Activated T-cell treated with anti-CD3 and anti-CD28 coated beads, Interleukin-2, amount 50 U/mL, for 24 hours (primary cell): ENCODE data around the gene TMEM132D.
"Not testable (repeated sequence)": the region's sequence is repeated elsewhere in the genome, so short reads cannot be mapped to it uniquely, and the experiment has no call there.

Experiments
- DNase-seq: peaks from one replicate; pipeline ENCODE4 v3.0.0-alpha.2; 2020
- H3K27ac Mint-ChIP-seq: 2 replicates; pipeline ENCODE4 v1.8.0; 2020; ENCODE audit warnings: mild to moderate bottlenecking, mixed read lengths
- H3K27me3 Mint-ChIP-seq: 2 replicates; pipeline ENCODE4 v1.8.0; 2020; ENCODE audit warnings: mixed read lengths
- H3K36me3 Mint-ChIP-seq: 2 replicates; pipeline ENCODE4 v1.8.0; 2020; ENCODE audit warnings: low read depth, mixed read lengths
- H3K4me1 Mint-ChIP-seq: 2 replicates; pipeline ENCODE4 v1.8.0; 2020; ENCODE audit warnings: low read depth, mixed read lengths
- H3K4me3 Mint-ChIP-seq: 2 replicates; pipeline ENCODE4 v1.8.0; 2020; ENCODE audit warnings: mild to moderate bottlenecking, moderate library complexity, mixed read lengths
- H3K9me3 Mint-ChIP-seq: 2 replicates; pipeline ENCODE4 v1.8.0; 2020; ENCODE audit warnings: mixed read lengths

TMEM132D gene

GRCh38 chr12:129559776-129560175, 344.0 kb downstream of the TMEM132D start:
- Mint-ChIP-seq H3K4me3 (no peak overlapping the region), H3K27me3 (no peaks in the 10 kb centered on the region), H3K36me3 (no peaks in the 10 kb centered on the region), H3K4me1 (peaks cover 1% of the 10 kb centered on the region), H3K27ac (no peak overlapping the region), H3K9me3 (peaks cover 4% of the 10 kb centered on the region)
- DNase-seq: no peak

- Mint-ChIP-seq H3K4me3 (no peak overlapping the region), H3K4me1 (no peaks in the 10 kb centered on the region), H3K27me3 (no peaks in the 10 kb centered on the region), H3K36me3 (no peaks in the 10 kb centered on the region), H3K27ac (no peak overlapping the region), H3K9me3 (peaks cover 4% of the 10 kb centered on the region)
- no peak for DNase-seq
Measured at GRCh38 chr12:129558036-129558435, 345.8 kb downstream of the TMEM132D start.

DNA sequence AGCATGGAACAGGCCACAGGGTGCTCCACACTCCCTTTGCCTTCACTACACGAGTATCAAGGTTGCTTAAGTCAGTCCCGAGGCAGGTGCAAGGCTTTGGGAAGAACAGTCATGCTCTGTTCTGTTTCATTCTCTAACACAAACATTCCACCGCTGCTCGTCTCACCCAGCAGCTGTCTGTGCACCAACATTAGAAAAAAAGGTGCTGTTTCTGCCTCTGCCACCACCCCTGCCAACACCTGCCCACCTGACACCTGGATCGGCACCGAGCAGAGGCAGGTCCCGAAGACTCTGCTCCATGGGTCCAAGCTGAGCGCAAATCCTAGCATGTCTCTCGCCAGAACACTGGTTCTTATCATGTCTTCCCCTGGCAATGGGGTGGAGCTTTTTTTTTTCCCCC, 347.7 kb downstream of the TMEM132D start:
- H3K27me3 Mint-ChIP-seq: no peaks in the 10 kb centered on the region
- no peak overlapping the region for H3K4me3 Mint-ChIP-seq
- no peak for DNase-seq
- no peak overlapping the region for H3K27ac Mint-ChIP-seq
- H3K4me1 Mint-ChIP-seq: no peaks in the 10 kb centered on the region
- no peaks in the 10 kb centered on the region for H3K36me3 Mint-ChIP-seq
- H3K9me3 Mint-ChIP-seq: peaks cover 8% of the 10 kb centered on the region

DNA sequence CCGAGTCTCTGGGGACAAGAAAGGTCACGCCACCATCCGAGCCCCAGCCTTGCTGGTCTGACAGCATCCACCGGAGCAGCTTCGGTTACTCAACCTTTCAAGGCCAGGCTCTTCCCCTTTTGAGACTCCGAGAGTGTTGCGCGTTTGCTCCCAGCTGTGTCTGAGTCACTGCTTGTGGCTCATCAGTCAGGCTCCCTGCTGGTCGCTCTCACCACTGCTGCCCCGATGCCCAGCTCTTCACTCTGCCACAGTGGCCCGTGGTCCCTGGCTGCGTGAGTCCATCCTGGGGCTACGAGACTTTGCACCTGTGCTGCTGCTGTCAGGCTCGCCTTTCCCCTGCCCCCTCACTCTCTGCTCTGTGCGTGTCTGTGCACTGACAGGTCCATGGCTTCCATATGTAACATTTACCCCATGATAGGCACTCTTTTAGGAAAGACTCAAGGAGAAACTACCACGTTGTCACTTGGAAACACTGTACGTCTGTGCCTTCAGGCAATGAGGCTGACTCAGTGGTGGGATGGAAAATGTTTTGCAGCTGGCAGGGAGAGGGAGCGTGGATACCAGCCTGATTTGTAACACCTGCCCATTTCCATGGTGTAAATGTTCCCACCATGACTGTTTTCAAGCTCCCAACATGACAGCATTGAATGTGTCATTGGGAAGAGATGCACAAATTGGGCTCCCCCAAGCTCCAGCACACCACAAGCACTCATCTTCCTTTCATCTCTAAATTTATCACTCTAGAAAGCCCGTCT, 350.7 kb downstream of the TMEM132D start:
- H3K36me3 Mint-ChIP-seq: no peaks in the 10 kb centered on the region
- no peak overlapping the region for H3K27ac Mint-ChIP-seq
- H3K4me3 Mint-ChIP-seq: no peak overlapping the region
- no peaks in the 10 kb centered on the region for H3K4me1 Mint-ChIP-seq
- peaks cover 18% of the 10 kb centered on the region for H3K9me3 Mint-ChIP-seq
- no peaks in the 10 kb centered on the region for H3K27me3 Mint-ChIP-seq
- DNase-seq: no peak

DNA sequence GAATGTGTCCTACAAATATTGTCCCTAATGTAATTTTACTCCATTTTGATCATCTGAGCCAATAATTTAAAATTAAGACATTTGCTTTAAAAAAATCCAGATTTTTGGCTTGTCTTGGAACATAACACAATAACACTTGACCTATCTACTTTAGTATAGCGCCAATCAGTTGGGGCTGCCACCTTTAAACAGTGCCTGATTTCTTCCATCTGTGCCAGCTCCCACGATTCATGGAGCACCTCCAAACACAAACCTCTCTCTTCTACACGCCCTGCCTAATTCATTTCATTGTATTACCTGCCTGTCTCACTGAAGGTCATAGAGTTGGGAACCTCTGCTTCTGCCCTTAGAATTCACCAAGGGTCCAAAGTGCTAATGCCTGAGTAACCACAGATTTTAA, 352.4 kb downstream of the TMEM132D start:
- Mint-ChIP-seq H3K9me3 (peaks cover 14% of the 10 kb centered on the region), H3K27ac (no peak overlapping the region), H3K27me3 (no peaks in the 10 kb centered on the region), H3K4me3 (no peak overlapping the region), H3K36me3 (no peaks in the 10 kb centered on the region), H3K4me1 (no peaks in the 10 kb centered on the region)
- no peak for DNase-seq

DNA sequence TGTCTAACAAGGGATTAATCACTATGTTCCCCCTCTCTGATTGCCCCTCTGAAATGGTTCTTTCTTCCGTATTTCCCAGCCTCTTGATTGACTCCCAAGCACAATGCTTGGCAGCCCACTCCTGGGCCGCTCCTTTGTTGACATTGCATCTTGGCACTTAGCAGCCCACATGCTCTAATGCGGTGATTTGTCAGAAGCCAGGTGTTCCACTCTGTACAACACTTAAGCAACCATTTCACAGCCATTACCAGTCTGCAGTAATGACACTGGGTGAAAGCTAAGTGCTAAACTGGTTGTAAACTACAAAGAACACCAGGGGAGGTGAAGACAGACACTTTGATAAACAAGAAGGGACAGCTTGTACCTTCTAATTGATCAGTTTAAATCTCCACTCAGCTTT, 353.5 kb downstream of the TMEM132D start:
- H3K4me3 Mint-ChIP-seq: no peak overlapping the region
- H3K4me1 Mint-ChIP-seq: no peaks in the 10 kb centered on the region
- no peak overlapping the region for H3K27ac Mint-ChIP-seq
- no peaks in the 10 kb centered on the region for H3K36me3 Mint-ChIP-seq
- no peak for DNase-seq
- H3K9me3 Mint-ChIP-seq: peaks cover 14% of the 10 kb centered on the region
- no peaks in the 10 kb centered on the region for H3K27me3 Mint-ChIP-seq

DNA sequence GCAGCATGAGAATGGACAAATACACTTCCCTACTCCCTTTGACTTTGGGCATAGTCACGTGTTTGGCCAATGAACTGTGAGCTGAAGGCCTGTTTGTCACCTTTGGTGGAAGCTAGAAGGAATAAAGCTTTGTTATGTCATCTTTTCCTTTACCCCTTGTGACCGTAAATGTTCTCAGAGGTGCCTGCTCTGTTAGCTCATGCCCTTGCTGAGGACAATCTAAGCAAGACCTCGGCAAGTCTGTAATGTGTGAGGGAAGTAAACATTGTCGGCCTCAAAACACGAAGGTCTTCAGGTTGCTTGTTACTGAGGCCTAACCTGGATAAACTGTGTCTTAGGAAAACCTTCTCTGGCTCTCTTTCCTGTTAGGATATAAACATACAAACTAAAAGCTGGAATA, 354.2 kb downstream of the TMEM132D start:
- Mint-ChIP-seq H3K4me3 (no peak overlapping the region), H3K9me3 (peaks cover 14% of the 10 kb centered on the region), H3K4me1 (no peaks in the 10 kb centered on the region), H3K27me3 (no peaks in the 10 kb centered on the region), H3K36me3 (no peaks in the 10 kb centered on the region), H3K27ac (no peak overlapping the region)
- no peak for DNase-seq

GRCh38 chr12:129549020-129549419, 354.8 kb downstream of the TMEM132D start:
- not testable (repeated sequence) for H3K36me3 Mint-ChIP-seq, H3K4me3 Mint-ChIP-seq
- H3K9me3 Mint-ChIP-seq: peaks cover 14% of the 10 kb centered on the region

DNA sequence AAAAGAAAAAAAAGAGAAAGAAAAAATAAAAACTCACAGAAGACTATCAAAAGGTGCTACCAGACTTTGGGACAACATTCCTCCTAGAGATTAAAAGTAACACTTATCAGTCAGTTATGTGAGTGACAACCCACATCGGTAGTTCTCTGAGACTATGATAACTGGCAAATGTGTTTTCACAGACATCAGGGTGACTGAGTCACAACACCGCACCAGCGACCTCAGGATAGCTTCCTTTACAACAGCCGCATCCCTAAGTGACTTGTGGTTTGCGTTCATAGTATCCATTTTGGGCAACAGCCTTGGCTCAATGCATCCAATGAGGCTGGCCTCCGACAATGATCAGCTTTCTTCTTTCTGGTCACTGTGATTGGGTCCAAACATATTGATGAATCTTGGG, 359.1 kb downstream of the TMEM132D start:
- no peak for DNase-seq
- H3K9me3 Mint-ChIP-seq: peaks cover 11% of the 10 kb centered on the region
- no peak overlapping the region for H3K27ac Mint-ChIP-seq
- no peak overlapping the region for H3K4me3 Mint-ChIP-seq
- H3K27me3 Mint-ChIP-seq: no peaks in the 10 kb centered on the region
- no peaks in the 10 kb centered on the region for H3K4me1 Mint-ChIP-seq
- no peaks in the 10 kb centered on the region for H3K36me3 Mint-ChIP-seq

More at GRCh38 chr12:129549020-129549419, 354.8 kb downstream of the TMEM132D start:
- not testable (repeated sequence) for H3K4me1 Mint-ChIP-seq, H3K27me3 Mint-ChIP-seq, DNase-seq, H3K27ac Mint-ChIP-seq

GRCh38 chr12:129540954-129541353, 362.9 kb downstream of the TMEM132D start:
- Mint-ChIP-seq H3K27me3 (no peaks in the 10 kb centered on the region), H3K9me3 (peaks cover 17% of the 10 kb centered on the region), H3K36me3 (no peaks in the 10 kb centered on the region), H3K4me1 (no peaks in the 10 kb centered on the region), H3K4me3 (no peak overlapping the region), H3K27ac (no peak overlapping the region)
- DNase-seq: no peak

DNA sequence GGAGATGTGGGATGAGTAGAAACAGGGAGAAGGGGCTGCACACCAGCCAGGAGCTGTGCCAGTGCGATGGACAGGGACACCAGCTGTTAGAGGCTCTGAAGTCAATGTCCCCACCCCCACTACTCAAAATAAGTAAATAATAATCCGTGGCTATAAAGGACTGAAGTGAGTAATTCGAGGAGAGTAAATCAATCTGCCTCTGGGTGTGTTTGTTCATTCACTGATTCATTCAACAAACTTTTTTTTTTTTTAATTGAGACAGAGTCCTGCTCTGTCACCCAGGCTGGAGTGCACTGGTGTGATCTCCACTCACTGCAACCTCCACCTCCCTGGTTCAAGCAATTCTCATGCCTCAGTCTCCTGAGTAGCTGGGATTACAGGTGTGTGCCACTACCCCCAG, 363.6 kb downstream of the TMEM132D start:
- no peaks in the 10 kb centered on the region for H3K27me3 Mint-ChIP-seq
- H3K4me1 Mint-ChIP-seq: no peaks in the 10 kb centered on the region
- DNase-seq: no peak
- H3K27ac Mint-ChIP-seq: no peak overlapping the region
- H3K36me3 Mint-ChIP-seq: no peaks in the 10 kb centered on the region
- H3K4me3 Mint-ChIP-seq: no peak overlapping the region
- H3K9me3 Mint-ChIP-seq: peaks cover 17% of the 10 kb centered on the region

DNA sequence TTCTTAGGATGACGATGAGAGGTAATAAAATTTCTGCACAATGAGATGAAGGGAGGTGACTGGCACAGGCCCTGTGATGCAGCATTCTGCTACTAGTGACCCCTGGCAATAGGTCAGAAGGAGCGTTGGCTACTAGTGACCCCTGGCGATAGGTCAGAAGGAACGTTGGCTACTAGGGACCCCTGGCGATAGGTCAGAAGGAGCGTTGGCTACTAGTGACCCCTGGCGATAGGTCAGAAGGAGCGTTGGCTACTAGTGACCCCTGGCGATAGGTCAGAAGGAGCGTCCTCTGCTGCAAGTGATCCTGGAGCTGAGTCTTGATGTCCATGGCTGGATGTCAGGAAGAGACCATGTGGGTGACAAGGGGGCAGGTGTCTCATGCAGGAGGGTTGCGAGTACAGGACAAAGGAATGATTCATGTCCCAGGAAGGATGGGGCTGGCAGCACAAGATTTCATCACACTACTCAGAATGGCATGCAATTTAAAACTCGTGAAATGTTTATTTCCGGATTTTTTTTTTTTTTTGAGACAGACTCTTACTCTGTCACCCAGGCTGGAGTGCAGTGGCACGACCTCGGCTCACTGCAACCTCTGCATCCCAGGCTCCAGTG, 365.0 kb downstream of the TMEM132D start:
- not testable (repeated sequence) for H3K4me1 Mint-ChIP-seq, H3K27me3 Mint-ChIP-seq, DNase-seq, H3K4me3 Mint-ChIP-seq, H3K36me3 Mint-ChIP-seq, H3K27ac Mint-ChIP-seq
- H3K9me3 Mint-ChIP-seq: peaks cover 20% of the 10 kb centered on the region

- Mint-ChIP-seq H3K9me3 (peaks cover 20% of the 10 kb centered on the region), H3K27me3 (no peaks in the 10 kb centered on the region), H3K4me3 (no peak overlapping the region), H3K36me3 (no peaks in the 10 kb centered on the region), H3K4me1 (no peaks in the 10 kb centered on the region), H3K27ac (no peak overlapping the region)
- DNase-seq: no peak
Measured at GRCh38 chr12:129538137-129538536, 365.7 kb downstream of the TMEM132D start.

DNA sequence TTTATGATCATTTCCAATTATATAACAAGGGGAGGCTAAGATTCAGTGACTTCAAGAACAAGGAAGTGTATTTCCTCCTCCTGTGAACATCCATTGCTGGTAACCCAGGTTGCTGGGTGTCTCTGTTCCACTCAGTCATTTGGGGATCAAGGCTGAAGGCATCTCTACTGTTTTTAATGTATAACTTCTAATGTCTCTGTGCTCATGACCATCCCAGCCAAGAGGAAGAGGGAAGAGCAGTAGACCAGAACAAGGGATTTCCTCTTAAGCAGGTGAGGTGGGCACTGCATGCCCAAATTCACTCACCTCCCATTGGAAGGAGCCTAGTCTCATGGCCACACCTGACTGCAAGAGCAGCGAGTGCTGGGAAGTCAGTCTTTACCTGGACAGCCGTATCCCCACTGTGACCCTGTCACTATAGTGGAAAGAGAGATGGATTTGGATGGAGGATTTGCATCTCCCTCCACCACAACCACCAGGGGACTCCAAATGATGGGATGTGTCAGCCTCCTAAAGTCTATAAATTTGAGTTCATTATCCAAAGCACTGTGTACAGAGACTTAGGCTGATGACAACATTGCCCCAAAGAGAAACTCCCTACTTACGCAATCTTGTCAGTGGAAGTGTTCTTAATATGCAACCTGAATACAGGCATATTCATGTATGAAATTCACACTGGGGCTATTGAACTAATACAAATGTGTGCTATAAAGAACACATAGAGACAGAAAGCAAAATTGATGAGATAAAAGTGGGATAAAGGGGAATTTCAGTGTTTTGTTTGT, 368.7 kb downstream of the TMEM132D start:
- no peak overlapping the region for H3K27ac Mint-ChIP-seq
- peaks cover 19% of the 10 kb centered on the region for H3K9me3 Mint-ChIP-seq
- no peaks in the 10 kb centered on the region for H3K36me3 Mint-ChIP-seq
- H3K4me3 Mint-ChIP-seq: no peak overlapping the region
- H3K27me3 Mint-ChIP-seq: no peaks in the 10 kb centered on the region
- DNase-seq: no peak
- no peaks in the 10 kb centered on the region for H3K4me1 Mint-ChIP-seq
